Panc1 (cell line): ENCODE measurements around the gene FXYD7. TPM values are rescaled to one million over a fixed set of nuclear protein-coding genes. Genes with fewer than 3 reads are reported as not detected.

Experiments
- ATAC-seq: fragments of 200-7000 bp; cut with Tn5 transposase; 2 replicates; pipeline ENCODE4 v1.9.1; 2020; ENCODE audit warnings: mild to moderate bottlenecking, moderate library complexity
- BruUV-seq: library from RNA; stranded (reverse); fragments of 400-500 nt; replicated peaks from 2 replicates; lab custom pipeline; 2021; lab: Mats Ljungman, UMichigan
- CTCF ChIA-PET: fragments of 300-600 bp; sonication (Branson Sonifier 250); formaldehyde crosslinking; loops from one replicate; lab custom pipeline; 2022; ENCODE audit warnings: antibody characterized with exemption; lab: Charles Lee
- POLR2A ChIA-PET: fragments of 300-600 bp; sonication (Branson Sonifier 250); formaldehyde crosslinking; loops from one replicate; lab custom pipeline; 2022; ENCODE audit warnings: antibody characterized with exemption; lab: Charles Lee
- DNase-seq: peaks from one replicate; pipeline ENCODE4 v3.0.0-alpha.2; 2010; ENCODE audit warnings: low read depth, low spot score
- H3K27ac ChIP-seq: 2 replicates; pipeline ENCODE4 v1.5.1; 2011; ENCODE audit warnings: mild to moderate bottlenecking, low read length, inconsistent platforms
- H3K27me3 ChIP-seq: fragments of 200-500 bp; sonication (Bioruptor generic); 2 replicates; pipeline ENCODE4 v1.6.0; 2014; ENCODE audit warnings: low read length, inconsistent platforms; ENCODE audit not compliant: control insufficient read depth, insufficient read depth
- H3K36me3 ChIP-seq: fragments of 200-500 bp; sonication (Bioruptor generic); 2 replicates; pipeline ENCODE4 v1.5.1; 2014; ENCODE audit warnings: inconsistent platforms, mild to moderate bottlenecking, low read length, moderate library complexity; ENCODE audit not compliant: control insufficient read depth, insufficient read depth
- H3K4me1 ChIP-seq: 2 replicates; pipeline ENCODE4 v1.5.1; 2011; ENCODE audit warnings: inconsistent platforms, mild to moderate bottlenecking, low read length, moderate library complexity; ENCODE audit not compliant: control insufficient read depth, insufficient read depth
- H3K4me3 ChIP-seq, 2 experiments: 2 replicates each; pipeline ENCODE4 v1.5.1; 2011 to 2012; ENCODE audit warnings: low read depth in 2 of 2, low read length in 2 of 2, mild to moderate bottlenecking in 2 of 2, inconsistent platforms in 1 of 2, moderate library complexity in 1 of 2
- H3K9me3 ChIP-seq: fragments of 200-500 bp; sonication (Bioruptor generic); 2 replicates; pipeline ENCODE4 v1.5.1; 2014; ENCODE audit warnings: low read depth, mild to moderate bottlenecking, inconsistent platforms, low read length, moderate library complexity; ENCODE audit not compliant: control insufficient read depth, insufficient read depth
- CTCF ChIP-seq: fragments of 450-650 bp; IDR thresholded peaks from 2 replicates; pipeline ENCODE4 v1.5.1; 2017; ENCODE audit warnings: mild to moderate bottlenecking
- POLR2AphosphoS5 ChIP-seq: IDR thresholded peaks from 2 replicates; pipeline ENCODE4 v1.6.1; 2012; ENCODE audit warnings: mild to moderate bottlenecking, low read depth, low read length, moderate library complexity
- REST ChIP-seq, 2 experiments: IDR thresholded peaks; 2 replicates each; pipeline ENCODE4 v1.6.1; 2011 to 2012; ENCODE audit warnings: low read depth in 2 of 2, control low read depth in 1 of 2, low read length in 1 of 2, mild to moderate bottlenecking in 1 of 2, moderate library complexity in 1 of 2; ENCODE audit not compliant: insufficient read depth in 1 of 2
- SIN3A ChIP-seq: IDR thresholded peaks from 2 replicates; pipeline ENCODE4 v1.6.1; 2012; ENCODE audit warnings: low read depth, mild to moderate bottlenecking, low read length, moderate library complexity, borderline replicate concordance; ENCODE audit not compliant: insufficient read depth
- TCF7L2 ChIP-seq: IDR thresholded peaks from 2 replicates; pipeline ENCODE4 v1.6.1; 2011; ENCODE audit warnings: mild to moderate bottlenecking, low read depth, low read length, inconsistent platforms
- in situ Hi-C: cut with HindIII; loops from 2 replicates; pipeline ENCODE4 v1.10.0; 2016; ENCODE audit warnings: low sequenced_read_pairs, low pct_unique_long_range_greater_than_20kb
- intact Hi-C: fragments of 100-400 bp; cut with micrococcal nuclease; formaldehyde crosslinking; loops from one replicate; pipeline ENCODE4 v1.10.0; 2022; ENCODE audit not compliant: unreplicated experiment
- total RNA-seq: library from RNA; stranded (reverse); gene quantifications from one replicate; pipeline ENCODE4 v1.2.1, GENCODE V29; 2021; ENCODE audit not compliant: unreplicated experiment

Gene FXYD7
- total RNA-seq, 1 experiment from 2014 or later, result not detected

GRCh38 chr19:35136231-35136630, 6.8 kb upstream of the FXYD7 start:
- in situ Hi-C loops, result no loop called here
- ATAC-seq, result no peak
- Histone ChIP-seq H3K27me3 (no peaks in the 10 kb centered on the region), H3K36me3 (no peaks in the 10 kb centered on the region), H3K4me1 (peaks cover 5% of the 10 kb centered on the region; the same call in 1 of the 2 replicates), H3K9me3 (no peaks in the 10 kb centered on the region), H3K4me3 (no peak overlapping the region), H3K27ac (no peak overlapping the region)
- CTCF ChIA-PET, result interaction anchor here (0.6 to 1.3 kb wide), 3 partner anchors 36 to 132 kb away, joined by 3 to 5 read pairs (median 4); no protein-coding TSS in a partner anchor
- intact Hi-C loops, result loop anchor here (5.0 kb wide), 1 partner anchor 69 kb away; no protein-coding TSS in a partner anchor
- no TSS peak for BruUV-seq
- TF ChIP-seq TCF7L2, result no peak
- TF ChIP-seq POLR2AphosphoS5, result no peak
- TF ChIP-seq SIN3A, result no peak
- no peak for TF ChIP-seq REST (IDR thresholded peaks at IDR 0.05; ENCODE audit: insufficient read depth in 1 of 2, low read depth in 2 of 2, low read length in 1 of 2)
- TF ChIP-seq CTCF, result no peak
- POLR2A ChIA-PET, result no interaction called here
- no peak for DNase-seq

- no peak for ATAC-seq
- H3K4me3 ChIP-seq, result no peak overlapping the region
- H3K27ac ChIP-seq, result no peak overlapping the region
- intact Hi-C loops (loop anchor here (5.0 kb wide), 1 partner anchor 70 kb away; no protein-coding TSS in a partner anchor), in situ Hi-C loops (no loop called here)
- no peak for DNase-seq
- peaks cover 5% of the 10 kb centered on the region for H3K27me3 ChIP-seq
- no peaks in the 10 kb centered on the region for H3K36me3 ChIP-seq
- ChIA-PET CTCF (interaction anchor here (0.5 to 0.6 kb wide), 3 partner anchors 15 to 380 kb away, joined by 4 to 6 read pairs (median 4); no protein-coding TSS in a partner anchor), POLR2A (no interaction called here)
- no peak for TF ChIP-seq POLR2AphosphoS5
- BruUV-seq, result no TSS peak
- H3K9me3 ChIP-seq, result no peaks in the 10 kb centered on the region
- H3K4me1 ChIP-seq, result peaks cover 13% of the 10 kb centered on the region
Observed at GRCh38 chr19:35136977-35137702, 5.9 kb upstream of the FXYD7 start.
